Measurements from ENCODE around the gene GINM1. TPM values are rescaled to one million over a fixed set of nuclear protein-coding genes. Genes with fewer than 3 reads are reported as not detected.

GINM1 gene
- polyA plus RNA-seq, 1 of the 3 experiments (the other 2 are of a cell fraction), result 24.4 TPM

DNA sequence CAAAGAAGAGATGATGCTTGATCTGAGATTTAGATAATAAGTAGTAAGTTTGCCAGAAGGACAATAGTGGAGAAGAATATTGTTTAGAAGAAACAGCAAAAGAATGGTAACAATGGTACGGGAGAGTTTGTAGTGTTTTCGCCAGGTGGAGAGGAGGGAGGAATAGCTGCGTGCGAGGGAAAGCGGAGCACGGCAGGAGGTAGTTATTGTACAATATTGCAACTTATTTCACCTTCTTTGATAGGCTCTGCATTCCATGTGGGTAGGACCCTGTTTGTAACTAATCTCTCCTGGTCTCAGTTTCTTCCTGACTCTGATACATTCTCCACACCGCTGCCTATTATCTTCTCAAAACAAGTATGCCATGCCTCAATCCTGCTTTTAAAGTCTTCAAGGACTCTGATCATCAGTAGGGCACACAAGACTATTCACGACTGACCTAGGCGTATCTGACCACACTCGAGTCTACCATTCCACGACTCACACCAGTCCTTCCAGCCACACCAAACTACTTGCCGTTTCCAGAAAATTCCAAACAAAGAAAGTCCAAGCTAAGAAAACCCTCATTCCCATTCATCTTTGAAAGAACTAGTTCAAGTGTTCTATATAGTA is 21.4 kb upstream of the GINM1 start:
- ChIA-PET CTCF (interaction anchor here (0.8 to 3.5 kb wide), 14 partner anchors 8 to 327 kb away, joined by 3 to 17 read pairs (median 4); no protein-coding TSS in a partner anchor), POLR2A (interaction anchor here (1.4 kb wide), 1 partner anchor 21 kb away, joined by 3 read pairs; the partner anchor contains the start of gene GINM1)
- peaks cover 29% of the 10 kb centered on the region for H4K20me1 ChIP-seq (ENCODE audit: insufficient read depth)
- H3K27ac ChIP-seq (ENCODE audit: low read depth in 2 of 2, low read length in 1 of 2), result peak overlapping the region in 1 of 2 experiments; percentile 99; a peak in 2 of 4 replicates
- peak overlapping the region; percentile 78 for H3K4me2 ChIP-seq
- H3K9ac ChIP-seq, result peak overlapping the region; percentile 100
- peaks cover 59% of the 10 kb centered on the region for H3K79me2 ChIP-seq (ENCODE audit: insufficient read depth)
- peaks cover 6 to 12% of the 10 kb centered on the region in 2 experiments; a peak in 3 of 4 replicates for H3K4me1 ChIP-seq (ENCODE audit: control insufficient read depth in 1 of 2, insufficient read depth in 2 of 2, low read depth in 1 of 2, low read length in 1 of 2)
- 15% methylated on average over 12 of the region's 12 CpGs for WGBS (ENCODE audit: low lambda C conversion rate)
- peaks cover 17% of the 10 kb centered on the region for H3F3A ChIP-seq (replicated peaks; ENCODE audit: insufficient read depth)
- no peaks in the 10 kb centered on the region for H3K9me2 ChIP-seq
- H2AFZ ChIP-seq (ENCODE audit: low read depth), result no peak overlapping the region
- peaks cover 5 to 16% of the 10 kb centered on the region in 2 experiments for H3K36me3 ChIP-seq (replicated peaks in 1 of 2; ENCODE audit: control insufficient read depth in 1 of 2, insufficient read depth in 2 of 2, low read length in 1 of 2)
- no peaks in the 10 kb centered on the region for H3K27me3 ChIP-seq (ENCODE audit: insufficient read depth)
- peak overlapping the region; percentile 92 to 100 for H3K4me3 ChIP-seq (ENCODE audit: low read depth in 2 of 2, low read length in 1 of 2)
- DNase-seq, result no peak
- TF ChIP-seq FOSL2 (IDR thresholded peaks at IDR 0.05; ENCODE audit: borderline replicate concordance, low read depth) (no peak), RFX5 (IDR thresholded peaks at IDR 0.05; ENCODE audit: low read length) (no peak), NFIC (IDR thresholded peaks at IDR 0.05; ENCODE audit: borderline replicate concordance) (no peak), YY1 (IDR thresholded peaks at IDR 0.05; ENCODE audit: low read depth) (no peak), TEAD4 (IDR thresholded peaks at IDR 0.05; ENCODE audit: borderline replicate concordance, insufficient read depth) (no peak), FOXJ3 (CRISPR knock-in tag; IDR thresholded peaks at IDR 0.05) (no peak), USF2 (IDR thresholded peaks at IDR 0.05; ENCODE audit: borderline replicate concordance, low read depth, low read length) (no peak), GATA2 (CRISPR knock-in tag; IDR thresholded peaks at IDR 0.05) (no peak), IRF3 (IDR thresholded peaks at IDR 0.05; ENCODE audit: low read depth, low read length) (no peak), CTCF (IDR thresholded peaks at IDR 0.05) (no peak), EZH2phosphoT487 (IDR thresholded peaks at IDR 0.05; ENCODE audit: borderline replicate concordance, low read depth) (no peak), GABPA (IDR thresholded peaks at IDR 0.05; ENCODE audit: low read depth) (no peak), CHD2 (IDR thresholded peaks at IDR 0.05; ENCODE audit: low read length, partially characterized antibody) (no peak), RXRA (IDR thresholded peaks at IDR 0.05; ENCODE audit: borderline replicate concordance, low read depth) (no peak)
- TF ChIP-seq, protein P1, sequence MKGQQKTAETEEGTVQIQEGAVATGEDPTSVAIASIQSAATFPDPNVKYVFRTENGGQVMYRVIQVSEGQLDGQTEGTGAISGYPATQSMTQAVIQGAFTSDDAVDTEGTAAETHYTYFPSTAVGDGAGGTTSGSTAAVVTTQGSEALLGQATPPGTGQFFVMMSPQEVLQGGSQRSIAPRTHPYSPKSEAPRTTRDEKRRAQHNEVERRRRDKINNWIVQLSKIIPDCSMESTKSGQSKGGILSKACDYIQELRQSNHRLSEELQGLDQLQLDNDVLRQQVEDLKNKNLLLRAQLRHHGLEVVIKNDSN (IDR thresholded peaks at IDR 0.05; ENCODE audit: borderline replicate concordance, low read depth), result no peak
- TF ChIP-seq, protein P2, sequence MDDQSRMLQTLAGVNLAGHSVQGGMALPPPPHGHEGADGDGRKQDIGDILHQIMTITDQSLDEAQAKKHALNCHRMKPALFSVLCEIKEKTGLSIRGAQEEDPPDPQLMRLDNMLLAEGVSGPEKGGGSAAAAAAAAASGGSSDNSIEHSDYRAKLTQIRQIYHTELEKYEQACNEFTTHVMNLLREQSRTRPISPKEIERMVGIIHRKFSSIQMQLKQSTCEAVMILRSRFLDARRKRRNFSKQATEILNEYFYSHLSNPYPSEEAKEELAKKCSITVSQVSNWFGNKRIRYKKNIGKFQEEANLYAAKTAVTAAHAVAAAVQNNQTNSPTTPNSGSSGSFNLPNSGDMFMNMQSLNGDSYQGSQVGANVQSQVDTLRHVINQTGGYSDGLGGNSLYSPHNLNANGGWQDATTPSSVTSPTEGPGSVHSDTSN (IDR thresholded peaks at IDR 0.05), result no peak
- TF ChIP-seq, protein P3, sequence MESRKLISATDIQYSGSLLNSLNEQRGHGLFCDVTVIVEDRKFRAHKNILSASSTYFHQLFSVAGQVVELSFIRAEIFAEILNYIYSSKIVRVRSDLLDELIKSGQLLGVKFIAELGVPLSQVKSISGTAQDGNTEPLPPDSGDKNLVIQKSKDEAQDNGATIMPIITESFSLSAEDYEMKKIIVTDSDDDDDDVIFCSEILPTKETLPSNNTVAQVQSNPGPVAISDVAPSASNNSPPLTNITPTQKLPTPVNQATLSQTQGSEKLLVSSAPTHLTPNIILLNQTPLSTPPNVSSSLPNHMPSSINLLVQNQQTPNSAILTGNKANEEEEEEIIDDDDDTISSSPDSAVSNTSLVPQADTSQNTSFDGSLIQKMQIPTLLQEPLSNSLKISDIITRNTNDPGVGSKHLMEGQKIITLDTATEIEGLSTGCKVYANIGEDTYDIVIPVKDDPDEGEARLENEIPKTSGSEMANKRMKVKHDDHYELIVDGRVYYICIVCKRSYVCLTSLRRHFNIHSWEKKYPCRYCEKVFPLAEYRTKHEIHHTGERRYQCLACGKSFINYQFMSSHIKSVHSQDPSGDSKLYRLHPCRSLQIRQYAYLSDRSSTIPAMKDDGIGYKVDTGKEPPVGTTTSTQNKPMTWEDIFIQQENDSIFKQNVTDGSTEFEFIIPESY (IDR thresholded peaks at IDR 0.05; ENCODE audit: borderline replicate concordance, low read depth), result no peak
- no peaks in the 10 kb centered on the region for H3K9me3 ChIP-seq

Data from SK-N-SH (cell line).